HepG2 (cell line): ENCODE data around the gene B3GNT5. TPM values are rescaled to one million over a fixed set of nuclear protein-coding genes. Genes with fewer than 3 reads are reported as not detected.

Experiments
- ATM ChIP-seq: fragments of 450-650 bp; IDR thresholded peaks from 2 replicates; pipeline ENCODE4 v1.7.1; 2017; ENCODE audit warnings: mild to moderate bottlenecking, borderline replicate concordance
- DNMT3B ChIP-seq: conservative IDR thresholded peaks from 2 replicates; pipeline ENCODE4 v1.6.1; 2016; ENCODE audit warnings: missing biosample characterization, control low read depth
- FLYWCH1 ChIP-seq: sonication (generic); formaldehyde crosslinking; IDR thresholded peaks from 2 replicates; pipeline ENCODE4 v1.8.1; 2023; ENCODE audit warnings: mild to moderate bottlenecking, missing genetic modification reagents
- FOSL1 ChIP-seq: sonication (generic); formaldehyde crosslinking; IDR thresholded peaks from 2 replicates; pipeline ENCODE4 v1.9.0; 2021; ENCODE audit warnings: missing genetic modification reagents, borderline replicate concordance
- FOXJ3 ChIP-seq: sonication (generic); formaldehyde crosslinking; IDR thresholded peaks from 2 replicates; pipeline ENCODE4 v1.4.0; 2020; ENCODE audit warnings: missing genetic modification reagents, mild to moderate bottlenecking, borderline replicate concordance
- NFIB ChIP-seq: sonication (generic); formaldehyde crosslinking; IDR thresholded peaks from 2 replicates; pipeline ENCODE4 v1.9.0; 2021; ENCODE audit warnings: missing genetic modification reagents, mild to moderate bottlenecking, borderline replicate concordance
- NFRKB ChIP-seq: fragments of 450-650 bp; IDR thresholded peaks from 2 replicates; pipeline ENCODE4 v1.6.1; 2017
- SAP130 ChIP-seq: IDR thresholded peaks from 2 replicates; pipeline ENCODE4 v1.6.1; 2016; ENCODE audit warnings: low read depth
- SP5 ChIP-seq: IDR thresholded peaks from 2 replicates; pipeline ENCODE4 v1.6.1; 2016; ENCODE audit warnings: low read depth, borderline replicate concordance
- SYNCRIP ChIP-seq: fragments of 200-400 bp; formaldehyde crosslinking; IDR thresholded peaks from 2 replicates; pipeline ENCODE4 v1.6.1; 2018; ENCODE audit warnings: mild to moderate bottlenecking, low read depth, low read length; ENCODE audit not compliant: insufficient read depth
- ZFP82 ChIP-seq: sonication (generic); formaldehyde crosslinking; IDR thresholded peaks from 2 replicates; pipeline ENCODE4 v1.5.1; 2020; ENCODE audit warnings: mild to moderate bottlenecking, missing genetic modification reagents, borderline replicate concordance
- ZFY ChIP-seq: sonication (generic); formaldehyde crosslinking; IDR thresholded peaks from 2 replicates; pipeline ENCODE4 v1.4.0; 2020; ENCODE audit warnings: missing genetic modification reagents
- ZNF329 ChIP-seq: sonication (generic); formaldehyde crosslinking; IDR thresholded peaks from 2 replicates; pipeline ENCODE4 v1.9.0; 2021; ENCODE audit warnings: low read depth, mild to moderate bottlenecking, missing genetic modification reagents
- ZNF354B ChIP-seq: sonication (generic); formaldehyde crosslinking; IDR thresholded peaks from 2 replicates; pipeline ENCODE4 v1.8.0; 2022; ENCODE audit warnings: mild to moderate bottlenecking, missing genetic modification reagents
- ZNF614 ChIP-seq: IDR thresholded peaks from 2 replicates; pipeline ENCODE4 v1.6.1; 2018; ENCODE audit warnings: missing biosample characterization, missing genetic modification reagents, inconsistent platforms, borderline replicate concordance
- ZSCAN31 ChIP-seq: sonication (generic); formaldehyde crosslinking; IDR thresholded peaks from 2 replicates; pipeline ENCODE4 v1.5.0; 2020; ENCODE audit warnings: low read depth, mild to moderate bottlenecking, missing genetic modification reagents
- polyA plus RNA-seq, 8 experiments: library from polyadenylated mRNA; depleted of rRNA in 3 of 8; stranded (reverse) in 7 of 8; unstranded in 1 of 8; fragments of >200 nt; fragmentation: Illumina TruSeq in 4 of 8; extraction: Trizol in 4 of 8; gene quantifications; 2 replicates each; pipeline versions ENCODE4 v1.2.1 to v1.2.3, GENCODE V29; 2011 to 2016; ENCODE audit warnings: low read depth in 4 of 8, missing spikeins in 1 of 8, mixed read lengths in 1 of 8; ENCODE audit not compliant: insufficient read depth in 1 of 8
- total RNA-seq, 5 experiments: library from RNA; depleted of rRNA; stranded (reverse); fragments of >200 nt; fragmentation: Illumina TruSeq; extraction: Trizol; gene quantifications; 2 replicates each; pipeline ENCODE4 v1.2.3, GENCODE V29; 2016; ENCODE audit warnings: low read depth in 1 of 5
- TF ChIP-seq, protein P1 (sequence below): sonication (generic); formaldehyde crosslinking; IDR thresholded peaks from 2 replicates; pipeline ENCODE4 v1.4.0; 2020; ENCODE audit warnings: missing genetic modification reagents
- TF ChIP-seq, protein P2 (sequence below), 2 experiments: sonication (generic) in 1 of 2; formaldehyde crosslinking in 1 of 2; IDR thresholded peaks; 2 replicates each; pipeline versions ENCODE4 v1.4.0 to v1.6.1; 2018 to 2020; ENCODE audit warnings: missing genetic modification reagents in 2 of 2, borderline replicate concordance in 1 of 2, low read depth in 1 of 2, mild to moderate bottlenecking in 1 of 2, missing biosample characterization in 1 of 2
- TF ChIP-seq, protein P3 (sequence below): sonication (generic); formaldehyde crosslinking; IDR thresholded peaks from 2 replicates; pipeline ENCODE4 v1.4.0; 2020; ENCODE audit warnings: mild to moderate bottlenecking, missing genetic modification reagents
- TF ChIP-seq, protein P4 (sequence below): sonication (generic); formaldehyde crosslinking; IDR thresholded peaks from 2 replicates; pipeline ENCODE4 v1.8.0; 2022; ENCODE audit warnings: low read depth, missing genetic modification reagents
- TF ChIP-seq, protein P5 (sequence below): fragments of 450-650 bp; IDR thresholded peaks from 2 replicates; pipeline ENCODE4 v1.6.1; 2016

Gene B3GNT5
- total and polyA plus RNA-seq, 2 of the 13 experiments (the other 11 are each of a cell fraction or from before 2014, with no cell fraction given): not detected

DNA sequence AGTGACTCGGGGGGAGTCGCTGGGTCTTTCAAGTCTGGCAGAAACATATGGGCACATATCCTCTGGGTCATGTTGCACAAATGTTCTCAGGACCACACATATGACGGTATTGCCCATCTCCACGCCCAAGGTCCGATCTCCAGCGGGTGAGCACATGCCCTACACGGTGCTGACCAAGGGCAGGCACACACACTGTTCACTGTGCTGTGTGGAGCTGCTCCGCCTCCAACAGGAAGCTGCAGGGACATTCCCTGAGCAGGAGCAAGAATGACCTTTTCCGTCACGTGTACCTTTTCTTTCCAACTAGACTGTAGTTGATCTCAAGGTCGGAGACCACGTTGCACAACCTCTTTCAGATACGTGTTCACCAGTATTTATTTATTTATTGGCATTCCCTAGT is 41.7 kb upstream of the B3GNT5 start (continued):
- no peak for TF ChIP-seq NFIB (CRISPR knock-in tag)
- TF ChIP-seq, protein P1, sequence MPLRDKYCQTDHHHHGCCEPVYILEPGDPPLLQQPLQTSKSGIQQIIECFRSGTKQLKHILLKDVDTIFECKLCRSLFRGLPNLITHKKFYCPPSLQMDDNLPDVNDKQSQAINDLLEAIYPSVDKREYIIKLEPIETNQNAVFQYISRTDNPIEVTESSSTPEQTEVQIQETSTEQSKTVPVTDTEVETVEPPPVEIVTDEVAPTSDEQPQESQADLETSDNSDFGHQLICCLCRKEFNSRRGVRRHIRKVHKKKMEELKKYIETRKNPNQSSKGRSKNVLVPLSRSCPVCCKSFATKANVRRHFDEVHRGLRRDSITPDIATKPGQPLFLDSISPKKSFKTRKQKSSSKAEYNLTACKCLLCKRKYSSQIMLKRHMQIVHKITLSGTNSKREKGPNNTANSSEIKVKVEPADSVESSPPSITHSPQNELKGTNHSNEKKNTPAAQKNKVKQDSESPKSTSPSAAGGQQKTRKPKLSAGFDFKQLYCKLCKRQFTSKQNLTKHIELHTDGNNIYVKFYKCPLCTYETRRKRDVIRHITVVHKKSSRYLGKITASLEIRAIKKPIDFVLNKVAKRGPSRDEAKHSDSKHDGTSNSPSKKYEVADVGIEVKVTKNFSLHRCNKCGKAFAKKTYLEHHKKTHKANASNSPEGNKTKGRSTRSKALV (CRISPR knock-in tag): no peak
- 0 out of 2 replicates have a peak, but pooled peaks have one; percentile 30 for TF ChIP-seq ZNF354B (CRISPR knock-in tag)
- no peak for TF ChIP-seq FLYWCH1 (CRISPR knock-in tag)
- 0 out of 2 replicates have a peak, but pooled peaks have one; percentile 37 for TF ChIP-seq ZNF614 (CRISPR knock-in tag)
- TF ChIP-seq, protein P2, sequence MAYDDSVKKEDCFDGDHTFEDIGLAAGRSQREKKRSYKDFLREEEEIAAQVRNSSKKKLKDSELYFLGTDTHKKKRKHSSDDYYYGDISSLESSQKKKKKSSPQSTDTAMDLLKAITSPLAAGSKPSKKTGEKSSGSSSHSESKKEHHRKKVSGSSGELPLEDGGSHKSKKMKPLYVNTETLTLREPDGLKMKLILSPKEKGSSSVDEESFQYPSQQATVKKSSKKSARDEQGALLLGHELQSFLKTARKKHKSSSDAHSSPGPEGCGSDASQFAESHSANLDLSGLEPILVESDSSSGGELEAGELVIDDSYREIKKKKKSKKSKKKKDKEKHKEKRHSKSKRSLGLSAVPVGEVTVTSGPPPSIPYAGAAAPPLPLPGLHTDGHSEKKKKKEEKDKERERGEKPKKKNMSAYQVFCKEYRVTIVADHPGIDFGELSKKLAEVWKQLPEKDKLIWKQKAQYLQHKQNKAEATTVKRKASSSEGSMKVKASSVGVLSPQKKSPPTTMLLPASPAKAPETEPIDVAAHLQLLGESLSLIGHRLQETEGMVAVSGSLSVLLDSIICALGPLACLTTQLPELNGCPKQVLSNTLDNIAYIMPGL (CRISPR knock-in tag; IDR thresholded peaks at IDR 0.05; ENCODE audit: borderline replicate concordance in 1 of 2, low read depth in 1 of 2): peak in 1 of 2 experiments; percentile 44; a peak in 1 of 4 replicates
- TF ChIP-seq FOSL1: no peak
- TF ChIP-seq NFRKB: no peak
- TF ChIP-seq ZSCAN31 (CRISPR knock-in tag): no peak
- peak; percentile 50; the same call in 1 of the 2 replicates for TF ChIP-seq FOXJ3 (CRISPR knock-in tag)
- no peak for TF ChIP-seq ATM
- TF ChIP-seq, protein P3, sequence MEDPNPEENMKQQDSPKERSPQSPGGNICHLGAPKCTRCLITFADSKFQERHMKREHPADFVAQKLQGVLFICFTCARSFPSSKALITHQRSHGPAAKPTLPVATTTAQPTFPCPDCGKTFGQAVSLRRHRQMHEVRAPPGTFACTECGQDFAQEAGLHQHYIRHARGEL (CRISPR knock-in tag): no peak
- TF ChIP-seq, protein P4, sequence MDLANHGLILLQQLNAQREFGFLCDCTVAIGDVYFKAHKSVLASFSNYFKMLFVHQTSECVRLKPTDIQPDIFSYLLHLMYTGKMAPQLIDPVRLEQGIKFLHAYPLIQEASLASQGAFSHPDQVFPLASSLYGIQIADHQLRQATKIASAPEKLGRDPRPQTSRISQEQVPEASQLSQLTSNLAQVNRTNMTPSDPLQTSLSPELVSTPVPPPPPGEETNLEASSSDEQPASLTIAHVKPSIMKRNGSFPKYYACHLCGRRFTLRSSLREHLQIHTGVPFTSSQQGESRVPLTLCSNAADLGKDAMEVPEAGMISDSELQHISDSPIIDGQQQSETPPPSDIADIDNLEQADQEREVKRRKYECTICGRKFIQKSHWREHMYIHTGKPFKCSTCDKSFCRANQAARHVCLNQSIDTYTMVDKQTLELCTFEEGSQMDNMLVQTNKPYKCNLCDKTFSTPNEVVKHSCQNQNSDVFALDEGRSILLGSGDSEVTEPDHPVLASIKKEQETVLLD: no peak
- TF ChIP-seq SYNCRIP: no peak
- no peak for TF ChIP-seq ZFP82 (CRISPR knock-in tag)
- TF ChIP-seq, protein P5, sequence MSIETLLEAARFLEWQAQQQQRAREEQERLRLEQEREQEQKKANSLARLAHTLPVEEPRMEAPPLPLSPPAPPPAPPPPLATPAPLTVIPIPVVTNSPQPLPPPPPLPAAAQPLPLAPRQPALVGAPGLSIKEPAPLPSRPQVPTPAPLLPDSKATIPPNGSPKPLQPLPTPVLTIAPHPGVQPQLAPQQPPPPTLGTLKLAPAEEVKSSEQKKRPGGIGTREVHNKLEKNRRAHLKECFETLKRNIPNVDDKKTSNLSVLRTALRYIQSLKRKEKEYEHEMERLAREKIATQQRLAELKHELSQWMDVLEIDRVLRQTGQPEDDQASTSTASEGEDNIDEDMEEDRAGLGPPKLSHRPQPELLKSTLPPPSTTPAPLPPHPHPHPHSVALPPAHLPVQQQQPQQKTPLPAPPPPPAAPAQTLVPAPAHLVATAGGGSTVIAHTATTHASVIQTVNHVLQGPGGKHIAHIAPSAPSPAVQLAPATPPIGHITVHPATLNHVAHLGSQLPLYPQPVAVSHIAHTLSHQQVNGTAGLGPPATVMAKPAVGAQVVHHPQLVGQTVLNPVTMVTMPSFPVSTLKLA: peak; percentile 40; the same call in 1 of the 2 replicates
- TF ChIP-seq SP5 (CRISPR knock-in tag): peak; percentile 98
- no peak for TF ChIP-seq DNMT3B
- no peak for TF ChIP-seq ZFY (CRISPR knock-in tag)
- peak; percentile 53; the same call in 1 of the 2 replicates for TF ChIP-seq SAP130 (CRISPR knock-in tag)
- TF ChIP-seq ZNF329 (CRISPR knock-in tag): no peak
